Fibroblast of lung (primary cell): ENCODE results near the gene AMACR. TPM values are rescaled to one million over a fixed set of nuclear protein-coding genes. Genes with fewer than 3 reads are reported as not detected.

Experiments
- DNase-seq, 2 donors: peaks; one replicate each; pipeline versions ENCODE4 v3.0.0 to v3.0.0-alpha.2; 2010; ENCODE audit warnings: low read depth in 2 of 2
- H2AFZ ChIP-seq: 2 replicates; pipeline ENCODE4 v1.5.1; 2012; ENCODE audit warnings: low read length, control low read depth, inconsistent platforms
- H3K27ac ChIP-seq: 2 replicates; pipeline ENCODE4 v1.5.1; 2011; ENCODE audit warnings: low read length, control low read depth; ENCODE audit not compliant: insufficient read depth
- H3K27me3 ChIP-seq: 2 replicates; pipeline ENCODE4 v1.5.1; 2011; ENCODE audit warnings: mild to moderate bottlenecking, low read length; ENCODE audit not compliant: control insufficient read depth, insufficient read depth
- H3K36me3 ChIP-seq: 2 replicates; pipeline ENCODE4 v1.5.1; 2011; ENCODE audit warnings: low read length; ENCODE audit not compliant: control insufficient read depth, insufficient read depth
- H3K4me1 ChIP-seq: 2 replicates; pipeline ENCODE4 v1.5.1; 2011; ENCODE audit warnings: low read length; ENCODE audit not compliant: control insufficient read depth, insufficient read depth; ENCODE audit errors: extremely low read depth
- H3K4me2 ChIP-seq: 2 replicates; pipeline ENCODE4 v1.5.1; 2011; ENCODE audit warnings: low read length, control low read depth; ENCODE audit not compliant: insufficient read depth; ENCODE audit errors: extremely low read depth
- H3K4me3 ChIP-seq, 4 experiments: fragments of 200-600 bp in 1 of 4; sonication (generic) in 1 of 4; replicated peaks in 1 of 4; 2 replicates each; pipeline ENCODE4 v1.5.1; 2011 to 2016; ENCODE audit warnings: low read length in 4 of 4, low read depth in 3 of 4, mild to moderate bottlenecking in 3 of 4, control low read depth in 2 of 4, inconsistent platforms in 1 of 4, mixed read lengths in 1 of 4; ENCODE audit not compliant: insufficient read depth in 1 of 4; ENCODE audit errors: control extremely low read depth in 1 of 4
- H3K79me2 ChIP-seq: 2 replicates; pipeline ENCODE4 v1.5.1; 2012; ENCODE audit warnings: mild to moderate bottlenecking, low read length, inconsistent platforms; ENCODE audit not compliant: control insufficient read depth, insufficient read depth
- H3K9ac ChIP-seq: 2 replicates; pipeline ENCODE4 v1.5.1; 2011; ENCODE audit warnings: mild to moderate bottlenecking, low read length, control low read depth; ENCODE audit not compliant: insufficient read depth
- H3K9me3 ChIP-seq: 2 replicates; pipeline ENCODE4 v1.5.1; 2012; ENCODE audit warnings: low read depth, low read length; ENCODE audit not compliant: control insufficient read depth, insufficient read depth
- H4K20me1 ChIP-seq: 2 replicates; pipeline ENCODE4 v1.5.1; 2011; ENCODE audit warnings: low read length; ENCODE audit not compliant: control insufficient read depth, insufficient read depth; ENCODE audit errors: extremely low read depth
- EZH2 ChIP-seq: IDR thresholded peaks from 2 replicates; pipeline ENCODE4 v1.5.1; 2012; ENCODE audit warnings: low read length, control low read depth, mild to moderate bottlenecking; ENCODE audit errors: missing control alignments
- polyA plus RNA-seq, 2 donors: library from polyadenylated mRNA; depleted of rRNA in 1 of 2; stranded (reverse) in 1 of 2; unstranded in 1 of 2; fragments of >200 nt; gene quantifications; 2 replicates each; pipeline ENCODE4 v1.2.1, GENCODE V29; 2011 to 2012; ENCODE audit warnings: missing spikeins in 1 of 2
- total RNA-seq: library from RNA; depleted of rRNA; stranded (reverse); fragments of >200 nt; gene quantifications from 2 replicates; pipeline ENCODE4 v1.2.1, GENCODE V29; 2014
- TF ChIP-seq, protein P1 (sequence below), 2 donors: IDR thresholded peaks in 1 of 2; conservative IDR thresholded peaks in 1 of 2; 1 replicate in 1 of 2; 2 replicates in 1 of 2; pipeline ENCODE4 v1.5.1; 2011 to 2012; ENCODE audit warnings: low read length in 2 of 2, control low read depth in 1 of 2, inconsistent platforms in 1 of 2, low read depth in 1 of 2, mild to moderate bottlenecking in 1 of 2

Gene AMACR
- total and polyA plus RNA-seq, 2 donors (not counting 1 experiment from before 2014, with no cell fraction given) = 7.6 to 14.2 TPM

- H3K4me1 ChIP-seq = no peaks in the 10 kb centered on the region
- no peak overlapping the region for H3K4me2 ChIP-seq
- no peaks in the 10 kb centered on the region for H3K9me3 ChIP-seq
- H3K79me2 ChIP-seq = no peaks in the 10 kb centered on the region
- no peak overlapping the region for H3K9ac ChIP-seq
- H3K4me3 ChIP-seq = no peak overlapping the region
- no peaks in the 10 kb centered on the region for H4K20me1 ChIP-seq
- no peaks in the 10 kb centered on the region for H3K27me3 ChIP-seq
- no peaks in the 10 kb centered on the region for H3K36me3 ChIP-seq
- no peak overlapping the region for H3K27ac ChIP-seq
- TF ChIP-seq, protein P1, sequence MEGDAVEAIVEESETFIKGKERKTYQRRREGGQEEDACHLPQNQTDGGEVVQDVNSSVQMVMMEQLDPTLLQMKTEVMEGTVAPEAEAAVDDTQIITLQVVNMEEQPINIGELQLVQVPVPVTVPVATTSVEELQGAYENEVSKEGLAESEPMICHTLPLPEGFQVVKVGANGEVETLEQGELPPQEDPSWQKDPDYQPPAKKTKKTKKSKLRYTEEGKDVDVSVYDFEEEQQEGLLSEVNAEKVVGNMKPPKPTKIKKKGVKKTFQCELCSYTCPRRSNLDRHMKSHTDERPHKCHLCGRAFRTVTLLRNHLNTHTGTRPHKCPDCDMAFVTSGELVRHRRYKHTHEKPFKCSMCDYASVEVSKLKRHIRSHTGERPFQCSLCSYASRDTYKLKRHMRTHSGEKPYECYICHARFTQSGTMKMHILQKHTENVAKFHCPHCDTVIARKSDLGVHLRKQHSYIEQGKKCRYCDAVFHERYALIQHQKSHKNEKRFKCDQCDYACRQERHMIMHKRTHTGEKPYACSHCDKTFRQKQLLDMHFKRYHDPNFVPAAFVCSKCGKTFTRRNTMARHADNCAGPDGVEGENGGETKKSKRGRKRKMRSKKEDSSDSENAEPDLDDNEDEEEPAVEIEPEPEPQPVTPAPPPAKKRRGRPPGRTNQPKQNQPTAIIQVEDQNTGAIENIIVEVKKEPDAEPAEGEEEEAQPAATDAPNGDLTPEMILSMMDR (conservative IDR thresholded peaks at IDR 0.05 in 1 of 2, IDR thresholded peaks at IDR 0.05 in 1 of 2; ENCODE audit: low read depth in 1 of 2, low read length in 2 of 2) = no peak
- no peak for TF ChIP-seq EZH2
- DNase-seq = no peak
- H2AFZ ChIP-seq = no peak overlapping the region
Measured at GRCh38 chr5:34047143-34047542, 39.3 kb upstream of the AMACR start.

DNA sequence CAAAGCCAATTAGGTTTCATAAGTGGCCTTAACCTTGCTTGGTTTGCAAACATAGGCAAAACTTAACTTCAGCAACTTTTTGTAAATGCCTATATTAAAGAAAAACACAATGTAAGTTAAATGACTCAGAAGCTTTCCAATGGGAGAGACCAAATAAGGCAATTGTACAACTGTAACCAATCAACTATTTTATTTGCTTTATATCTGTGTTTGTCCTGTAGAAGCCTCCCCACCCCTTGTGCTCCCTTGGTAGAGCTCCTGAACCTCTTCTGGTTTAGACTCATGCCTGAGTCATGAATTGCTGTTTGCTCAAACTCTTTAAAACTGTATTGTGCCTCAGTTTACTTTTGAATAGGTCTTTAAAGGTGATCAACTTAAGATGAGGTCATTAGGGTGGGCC, 38.1 kb upstream of the AMACR start:
- Histone ChIP-seq H3K36me3 (no peaks in the 10 kb centered on the region), H3K4me1 (no peaks in the 10 kb centered on the region), H3K9me3 (no peaks in the 10 kb centered on the region), H3K4me2 (peak overlapping the region; percentile 23), H2AFZ (no peak overlapping the region), H3K27ac (no peak overlapping the region), H3K9ac (no peak overlapping the region), H4K20me1 (no peaks in the 10 kb centered on the region), H3K27me3 (no peaks in the 10 kb centered on the region), H3K4me3 (no peak overlapping the region), H3K79me2 (no peaks in the 10 kb centered on the region)
- DNase-seq = peak; percentile 66 to 73
- TF ChIP-seq, protein P1 (conservative IDR thresholded peaks at IDR 0.05 in 1 of 2, IDR thresholded peaks at IDR 0.05 in 1 of 2; ENCODE audit: low read depth in 1 of 2, low read length in 2 of 2) = no peak
- TF ChIP-seq EZH2 = no peak

DNA sequence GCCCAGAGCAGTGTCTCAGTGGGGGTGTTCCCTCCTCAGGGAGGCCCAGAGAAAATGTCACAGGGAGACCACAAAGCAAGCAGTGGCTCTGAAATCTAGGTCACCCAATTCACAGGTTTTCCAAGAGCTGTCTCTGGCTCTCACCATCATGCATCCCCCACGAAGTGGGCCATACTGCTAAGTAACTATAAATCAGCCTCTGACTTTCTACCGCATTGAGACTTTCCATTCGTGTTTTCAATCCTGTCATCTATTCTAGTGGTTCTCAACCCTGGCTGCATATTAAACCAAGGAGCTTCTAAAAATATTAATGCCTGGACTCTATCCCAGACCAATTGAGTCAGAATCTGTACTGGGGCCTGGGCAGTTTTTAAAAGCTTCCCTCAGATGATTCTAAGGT, 37.2 kb upstream of the AMACR start:
- Histone ChIP-seq H3K4me1 (no peaks in the 10 kb centered on the region), H3K4me2 (no peak overlapping the region), H3K27me3 (no peaks in the 10 kb centered on the region), H3K9me3 (no peaks in the 10 kb centered on the region), H3K36me3 (no peaks in the 10 kb centered on the region), H2AFZ (no peak overlapping the region), H3K79me2 (no peaks in the 10 kb centered on the region), H4K20me1 (no peaks in the 10 kb centered on the region), H3K27ac (no peak overlapping the region), H3K4me3 (no peak overlapping the region), H3K9ac (no peak overlapping the region)
- DNase-seq = peak in 1 of 2 donors; percentile 50
- no peak for TF ChIP-seq EZH2
- TF ChIP-seq, protein P1 (conservative IDR thresholded peaks at IDR 0.05 in 1 of 2, IDR thresholded peaks at IDR 0.05 in 1 of 2; ENCODE audit: low read depth in 1 of 2, low read length in 2 of 2) = no peak
